ENCODE results near the gene HEMK1. TPM values are rescaled to one million over a fixed set of nuclear protein-coding genes. Genes with fewer than 3 reads are reported as not detected.

The HEMK1 gene
- total and polyA plus RNA-seq, 2 donors (not counting 3 experiments of a cell fraction or from before 2014, with no cell fraction given): 14.2 to 15.2 TPM

- POLR2A ChIA-PET: no interaction called here
Measured at GRCh38 chr3:50520849-50521248, 48.5 kb upstream of the HEMK1 start.

GRCh38 chr3:50521572-50521971 is 47.8 kb upstream of the HEMK1 start:
- Histone ChIP-seq H3K4me2 (ENCODE audit: insufficient read depth, low read length) (no peak overlapping the region), H3K4me3 (replicated peaks in 1 of 3; ENCODE audit: insufficient read depth in 1 of 3, low read depth in 1 of 3, low read length in 3 of 3) (no peak overlapping the region), H3K27me3 (ENCODE audit: control insufficient read depth in 2 of 2, insufficient read depth in 2 of 2, low read length in 2 of 2) (peaks cover 0 to 1% of the 10 kb centered on the region in 2 experiments), H3K9ac (replicated peaks; ENCODE audit: extremely low read depth, insufficient read depth, low read length) (no peak overlapping the region), H3K36me3 (ENCODE audit: control insufficient read depth in 2 of 2, extremely low read depth in 1 of 2, insufficient read depth in 2 of 2, low read length in 2 of 2) (no peaks in the 10 kb centered on the region), H4K20me1 (replicated peaks; ENCODE audit: control insufficient read depth, extremely low read depth, insufficient read depth, low read length) (no peaks in the 10 kb centered on the region), H3K9me3 (replicated peaks; ENCODE audit: control insufficient read depth, insufficient read depth, low read length) (no peaks in the 10 kb centered on the region), H3K27ac (ENCODE audit: insufficient read depth, low read depth, low read length) (no peak overlapping the region), H3K79me2 (ENCODE audit: control insufficient read depth, insufficient read depth, low read length) (no peaks in the 10 kb centered on the region), H3K9me1 (replicated peaks; ENCODE audit: control insufficient read depth, extremely low read depth, insufficient read depth, low read length) (no peaks in the 10 kb centered on the region), H2AFZ (ENCODE audit: low read depth, low read length) (no peak overlapping the region), H3K4me1 (ENCODE audit: control insufficient read depth, extremely low read depth, insufficient read depth, low read length) (no peaks in the 10 kb centered on the region)
- DNase-seq (ENCODE audit: low read depth, low spot score) (no peak), FAIRE-seq (no peak)
- ChIA-PET POLR2A (no interaction called here), CTCF (interaction anchor here (3.6 kb wide), 1 partner anchor 21 kb away, joined by 15 read pairs; no protein-coding TSS in a partner anchor)
- intact Hi-C loops (cut with micrococcal nuclease): no loop called here
- no TSS peak for BruUV-seq (replicated peaks)
- dilution Hi-C loops (cut with MboI; ENCODE audit: extremely low pct_ligation_motif_present, low sequenced_read_pairs): no loop called here
- TF ChIP-seq GATA2 (IDR thresholded peaks at IDR 0.05; ENCODE audit: insufficient read depth, insufficient read length, low read depth, low read length) (no peak), POLR2AphosphoS5 (IDR thresholded peaks at IDR 0.05; ENCODE audit: insufficient read depth, low read depth, low read length) (no peak), MAX (IDR thresholded peaks at IDR 0.05; ENCODE audit: insufficient read depth, insufficient read length) (no peak), POLR2A (IDR thresholded peaks at IDR 0.05; ENCODE audit: low read depth, low read length) (no peak), MYC (IDR thresholded peaks at IDR 0.05; ENCODE audit: low read depth, low read length) (no peak), JUN (IDR thresholded peaks at IDR 0.05; ENCODE audit: borderline replicate concordance, insufficient read depth, insufficient read length, low read depth) (no peak), CTCF (IDR thresholded peaks at IDR 0.05; ENCODE audit: extremely low read depth in 1 of 2, insufficient read depth in 1 of 2, low read depth in 1 of 2, low read length in 2 of 2) (no peak), FOS (IDR thresholded peaks at IDR 0.05; ENCODE audit: borderline replicate concordance, insufficient read depth, low read length) (no peak), EZH2 (IDR thresholded peaks at IDR 0.05; ENCODE audit: borderline replicate concordance, low read depth, low read length, severe bottlenecking) (no peak)

More at GRCh38 chr3:50520849-50521248, 48.5 kb upstream of the HEMK1 start:
- Histone ChIP-seq H3K9me3 (replicated peaks; ENCODE audit: control insufficient read depth, insufficient read depth, low read length) (no peaks in the 10 kb centered on the region), H3K36me3 (ENCODE audit: control insufficient read depth in 2 of 2, extremely low read depth in 1 of 2, insufficient read depth in 2 of 2, low read length in 2 of 2) (no peaks in the 10 kb centered on the region), H3K4me1 (ENCODE audit: control insufficient read depth, extremely low read depth, insufficient read depth, low read length) (peaks cover 4% of the 10 kb centered on the region), H4K20me1 (replicated peaks; ENCODE audit: control insufficient read depth, extremely low read depth, insufficient read depth, low read length) (no peaks in the 10 kb centered on the region), H3K27ac (ENCODE audit: insufficient read depth, low read depth, low read length) (no peak overlapping the region), H3K9me1 (replicated peaks; ENCODE audit: control insufficient read depth, extremely low read depth, insufficient read depth, low read length) (no peaks in the 10 kb centered on the region), H3K27me3 (ENCODE audit: control insufficient read depth in 2 of 2, insufficient read depth in 2 of 2, low read length in 2 of 2) (peaks cover 0 to 1% of the 10 kb centered on the region in 2 experiments), H3K4me2 (ENCODE audit: insufficient read depth, low read length) (no peak overlapping the region), H3K79me2 (ENCODE audit: control insufficient read depth, insufficient read depth, low read length) (no peaks in the 10 kb centered on the region), H3K9ac (replicated peaks; ENCODE audit: extremely low read depth, insufficient read depth, low read length) (no peak overlapping the region), H3K4me3 (replicated peaks in 1 of 3; ENCODE audit: insufficient read depth in 1 of 3, low read depth in 1 of 3, low read length in 3 of 3) (no peak overlapping the region), H2AFZ (ENCODE audit: low read depth, low read length) (no peak overlapping the region)
- BruUV-seq (replicated peaks): no TSS peak
- intact Hi-C loops (cut with micrococcal nuclease) (no loop called here), dilution Hi-C loops (cut with MboI; ENCODE audit: extremely low pct_ligation_motif_present, low sequenced_read_pairs) (no loop called here)
- DNase-seq (ENCODE audit: low read depth, low spot score) (no peak), FAIRE-seq (no peak)
- TF ChIP-seq POLR2A (IDR thresholded peaks at IDR 0.05; ENCODE audit: low read depth, low read length) (no peak), CTCF (IDR thresholded peaks at IDR 0.05; ENCODE audit: extremely low read depth in 1 of 2, insufficient read depth in 1 of 2, low read depth in 1 of 2, low read length in 2 of 2) (no peak)
- CTCF ChIA-PET: no interaction called here
